HG03432 (cell line): ENCODE results near the gene ERICH6B.

Experiments
- ATAC-seq: cut with Tn5 transposase; IDR thresholded peaks from one replicate; pipeline ENCODE4 v1.9.1; 2021; ENCODE audit warnings: mild to moderate bottlenecking, moderate library complexity; ENCODE audit not compliant: unreplicated experiment

The ERICH6B gene

DNA sequence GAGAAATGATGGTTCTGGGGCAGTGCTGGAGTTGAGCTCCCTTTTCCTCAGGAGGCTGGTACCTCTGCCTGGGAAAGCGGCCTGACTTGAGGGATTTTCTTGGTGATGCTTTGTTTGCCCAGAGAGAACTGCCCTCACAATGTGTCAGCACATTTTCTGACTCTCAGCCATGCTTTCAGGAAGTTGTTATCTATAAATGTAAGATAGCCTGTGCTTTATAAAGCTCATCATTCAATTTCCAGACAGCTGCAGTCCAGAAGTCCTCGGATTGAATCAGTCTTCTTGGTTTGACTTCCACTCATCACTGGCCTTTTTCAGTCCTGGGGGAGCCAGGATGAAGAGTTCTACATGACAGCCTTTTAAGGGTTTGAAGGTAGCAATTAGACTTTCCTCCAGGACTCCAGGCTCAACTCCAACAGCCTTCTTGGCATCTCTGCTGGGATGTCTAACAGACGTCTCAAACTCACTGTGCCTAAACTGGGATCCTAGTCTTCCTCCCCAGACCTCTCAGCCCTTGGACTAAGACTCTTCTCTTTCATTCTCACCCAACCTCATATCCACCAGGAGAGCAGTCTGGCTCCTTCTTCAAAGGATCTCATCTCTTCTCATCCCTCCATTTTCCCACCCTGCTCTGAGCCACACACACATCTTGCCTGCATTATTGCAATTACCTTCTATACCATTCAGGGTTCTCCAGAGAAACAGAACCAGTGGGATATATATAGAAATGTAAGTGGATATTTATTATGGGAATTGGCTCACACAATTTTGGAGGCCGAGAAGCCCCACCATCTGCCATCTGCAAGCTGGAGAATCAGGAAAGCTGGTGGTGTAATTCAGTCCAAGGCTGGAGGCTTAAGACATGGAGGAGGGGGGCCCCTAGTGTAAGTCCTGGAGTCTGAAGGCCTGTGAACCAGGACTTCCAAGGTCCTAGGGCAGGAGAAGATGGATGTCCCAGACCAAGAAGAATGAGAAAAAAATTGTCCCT lies 13.1 kb downstream of the ERICH6B start:
- ATAC-seq: no peak

GRCh38 chr13:45601680-45602079 lies 13.9 kb downstream of the ERICH6B start:
- ATAC-seq: no peak

GRCh38 chr13:45598597-45598996 lies 16.9 kb downstream of the ERICH6B start:
- ATAC-seq: no peak

GRCh38 chr13:45596800-45597475 lies 18.6 kb downstream of the ERICH6B start:
- ATAC-seq: no peak

GRCh38 chr13:45595965-45596364 lies 19.6 kb downstream of the ERICH6B start:
- no peak for ATAC-seq

DNA sequence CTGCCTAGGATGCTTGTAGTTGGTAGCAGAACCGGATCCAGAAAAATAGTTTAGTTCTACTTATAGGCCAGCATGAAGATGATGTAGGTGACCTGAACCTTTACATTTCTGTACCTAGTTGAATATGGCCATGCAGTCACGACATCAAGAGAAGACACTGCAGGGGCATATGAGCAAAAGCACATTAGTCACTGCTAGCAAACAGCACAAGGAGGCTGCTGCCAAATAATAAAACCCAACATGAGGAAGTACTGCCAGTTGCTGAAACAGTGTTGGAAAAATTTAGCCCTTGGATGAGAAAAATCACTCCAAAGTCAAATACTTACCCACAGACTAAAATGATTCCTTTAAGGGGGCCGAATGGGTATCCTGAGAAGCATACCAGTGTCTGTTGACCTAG lies 20.8 kb downstream of the ERICH6B start:
- no peak for ATAC-seq

GRCh38 chr13:45594227-45594626 lies 21.3 kb downstream of the ERICH6B start:
- no peak for ATAC-seq

GRCh38 chr13:45592758-45593157 lies 22.8 kb downstream of the ERICH6B start:
- peak; percentile 51 for ATAC-seq

GRCh38 chr13:45590066-45590465 lies 25.5 kb downstream of the ERICH6B start:
- ATAC-seq: no peak

- ATAC-seq: no peak
Measured at GRCh38 chr13:45587897-45588296, 27.6 kb downstream of the ERICH6B start.

GRCh38 chr13:45584816-45585215 lies 30.7 kb downstream of the ERICH6B start:
- no peak for ATAC-seq

DNA sequence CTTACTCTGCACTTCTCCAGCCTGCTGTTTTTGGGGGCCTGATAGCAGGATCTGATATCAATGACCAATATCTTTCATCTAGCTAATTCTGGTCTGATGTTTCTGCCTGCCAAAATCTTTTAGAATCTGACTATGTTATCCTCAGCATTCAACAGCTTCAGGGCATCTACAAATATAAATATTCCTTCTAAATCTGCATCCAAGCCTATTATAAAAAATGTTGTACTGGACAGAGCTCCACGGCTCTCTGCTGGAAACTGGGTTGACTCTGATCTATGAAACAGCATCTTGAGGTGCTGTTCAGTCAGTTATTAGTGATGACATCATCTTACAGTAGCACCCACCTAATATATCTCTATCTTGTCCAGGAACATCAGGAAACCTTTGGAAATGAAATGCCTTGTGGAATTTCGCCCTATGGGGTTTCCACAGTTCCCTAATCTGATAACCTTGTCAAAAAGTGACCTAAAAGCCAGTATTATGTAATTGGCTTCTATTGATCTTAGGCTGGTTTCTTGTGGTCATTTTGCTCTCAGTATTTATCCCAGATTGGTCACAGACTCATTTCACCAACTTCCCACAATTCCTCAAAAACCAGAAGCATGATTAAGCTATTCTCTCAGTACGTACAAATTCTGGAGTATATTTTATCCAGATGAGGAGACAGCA lies 33.0 kb downstream of the ERICH6B start:
- no peak for ATAC-seq

DNA sequence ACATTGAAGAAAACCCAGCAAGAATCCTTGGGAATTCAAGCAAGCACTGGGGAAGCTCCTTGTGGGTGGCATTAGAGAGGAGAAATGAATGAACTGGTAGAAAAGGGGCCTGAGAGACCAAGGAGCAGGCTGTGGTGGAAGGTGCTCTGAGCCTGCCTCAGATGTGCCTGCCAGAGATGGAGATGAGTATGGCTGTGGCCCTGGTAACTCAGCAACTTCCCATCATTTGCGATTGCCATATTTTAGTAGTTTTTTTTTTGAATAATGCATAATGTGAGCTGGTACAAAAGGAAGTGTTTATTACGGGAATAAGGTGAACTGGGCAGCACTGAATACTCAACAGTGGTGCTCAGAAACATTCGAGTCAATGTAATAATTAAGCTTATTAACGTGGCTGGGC lies 39.1 kb downstream of the ERICH6B start:
- ATAC-seq: no peak

- no peak for ATAC-seq
Measured at GRCh38 chr13:45575830-45576180, 39.7 kb downstream of the ERICH6B start.

DNA sequence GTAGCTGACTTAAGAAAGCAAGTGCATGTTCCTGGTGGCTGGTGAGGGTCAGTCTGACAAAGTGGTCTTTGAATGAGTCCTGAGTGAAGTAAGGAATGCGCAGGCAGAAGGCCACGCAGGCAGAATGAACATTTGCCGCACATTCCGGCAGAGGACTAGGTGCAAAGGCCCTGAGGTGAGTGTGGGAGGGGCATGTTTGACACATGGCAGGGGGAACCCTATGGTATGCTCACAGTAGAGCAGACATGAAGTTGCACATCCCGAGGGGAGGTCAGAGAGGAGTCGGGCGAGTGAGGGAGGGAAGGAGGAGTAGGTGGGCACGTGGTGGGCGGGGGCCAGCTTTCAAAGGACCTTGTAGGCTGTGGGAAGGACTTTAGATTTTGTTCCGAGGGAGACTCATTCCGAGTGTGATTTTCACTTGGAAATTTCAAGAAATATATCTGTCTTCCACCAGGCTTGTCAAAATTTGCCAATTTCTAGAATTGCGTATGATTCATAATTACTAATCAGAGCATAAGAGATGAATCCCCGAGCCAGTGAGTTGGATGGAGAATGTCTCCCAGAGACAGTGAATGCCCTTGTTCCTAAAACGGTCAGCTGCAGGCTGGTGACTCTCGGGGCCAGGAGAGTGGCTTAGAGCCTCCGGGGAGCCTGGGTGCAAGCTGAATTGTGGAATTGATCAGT lies 40.3 kb downstream of the ERICH6B start:
- ATAC-seq: no peak

DNA sequence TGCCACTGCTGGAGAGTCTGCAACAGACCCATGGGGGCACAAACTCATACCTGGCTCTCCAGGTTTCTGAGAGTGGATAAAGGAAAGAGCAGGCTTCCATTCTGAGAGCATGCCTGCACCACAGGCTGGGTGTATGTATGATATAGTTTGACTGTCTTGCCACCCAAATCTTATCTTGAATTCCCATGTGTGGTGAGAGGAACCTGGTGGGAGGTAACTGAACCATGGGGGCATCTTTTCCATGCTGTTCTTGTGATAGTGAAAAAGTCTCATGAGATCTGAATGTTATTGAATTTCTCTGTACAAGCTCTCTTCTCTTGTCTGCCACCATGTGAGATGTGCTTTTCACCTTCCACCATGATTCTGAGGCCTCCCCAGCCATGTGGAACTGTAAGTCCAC lies 50.2 kb downstream of the ERICH6B start:
- ATAC-seq: no peak

DNA sequence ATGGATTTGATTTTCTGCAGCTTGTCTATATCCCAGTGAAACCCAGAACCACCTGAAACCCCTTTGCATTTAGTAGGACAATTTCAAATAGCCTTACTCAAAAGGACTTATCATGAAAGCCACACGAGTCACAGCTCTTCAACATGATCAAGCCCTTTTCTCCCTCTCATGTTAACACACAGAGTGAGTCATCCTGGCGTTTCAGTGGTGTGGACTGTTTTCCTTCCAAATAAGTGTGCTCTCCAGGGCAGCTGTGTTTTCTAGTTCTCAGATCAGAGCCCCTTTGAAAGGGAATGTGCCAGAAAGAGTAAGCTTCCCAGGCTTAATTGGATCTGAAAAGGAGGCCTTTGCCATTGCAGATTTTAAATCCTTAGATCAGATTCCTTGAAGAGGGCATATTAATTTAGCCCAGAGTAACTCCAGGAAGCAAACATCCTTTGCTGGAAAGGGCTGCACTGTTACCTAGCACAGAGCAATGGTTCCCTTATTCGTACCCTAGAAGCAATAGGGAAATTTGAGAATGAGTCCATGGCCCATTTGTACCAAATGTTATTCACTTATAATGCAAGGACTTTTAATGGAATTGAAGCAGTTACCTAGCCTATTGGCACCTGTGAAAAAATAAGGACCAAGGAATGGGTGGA lies 51.3 kb downstream of the ERICH6B start:
- no peak for ATAC-seq

DNA sequence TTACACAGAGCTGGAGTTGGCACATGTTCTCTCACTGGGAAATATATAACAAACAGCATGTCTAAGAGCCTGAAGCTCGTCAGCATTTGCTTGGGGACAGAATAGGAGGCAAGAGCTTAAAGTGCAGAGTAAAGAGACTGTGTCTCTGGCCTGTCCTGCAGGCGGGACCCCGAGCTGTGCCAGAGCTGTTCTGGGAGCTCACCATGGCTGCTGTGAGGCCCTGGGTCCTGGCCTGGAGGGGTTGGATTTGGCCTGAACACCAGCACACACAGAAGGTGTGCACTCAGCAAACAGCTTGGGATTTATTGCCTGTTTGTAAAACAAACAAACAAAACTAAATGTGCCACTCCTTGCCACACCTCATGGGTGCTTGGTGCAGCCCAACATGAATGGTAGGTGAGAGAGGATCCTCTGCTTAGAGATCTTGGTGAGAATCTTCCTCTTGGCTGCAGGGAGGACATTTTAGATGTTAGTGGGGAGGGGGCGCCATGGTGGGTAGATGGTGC lies 60.9 kb downstream of the ERICH6B start:
- no peak for ATAC-seq

DNA sequence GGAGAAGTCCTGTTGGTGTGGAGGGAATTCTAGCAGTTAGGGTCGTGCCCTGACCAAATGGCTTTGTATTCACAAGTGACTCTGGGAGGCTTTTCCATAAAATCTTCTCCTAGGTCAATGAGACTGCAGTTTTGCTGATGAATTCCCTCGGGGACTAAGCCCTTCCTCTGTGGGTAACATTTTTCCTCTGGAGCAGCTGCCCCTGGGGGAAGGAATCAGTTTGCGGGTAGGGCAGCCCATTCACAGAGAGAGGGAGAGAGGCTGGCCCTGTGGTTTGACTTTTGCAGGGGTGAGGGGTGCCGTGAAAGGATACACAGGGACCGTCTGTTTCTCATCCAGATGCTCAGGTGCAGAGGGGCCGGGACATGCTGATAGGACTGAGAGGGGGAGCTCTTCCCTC lies 67.3 kb downstream of the ERICH6B start:
- no peak for ATAC-seq

DNA sequence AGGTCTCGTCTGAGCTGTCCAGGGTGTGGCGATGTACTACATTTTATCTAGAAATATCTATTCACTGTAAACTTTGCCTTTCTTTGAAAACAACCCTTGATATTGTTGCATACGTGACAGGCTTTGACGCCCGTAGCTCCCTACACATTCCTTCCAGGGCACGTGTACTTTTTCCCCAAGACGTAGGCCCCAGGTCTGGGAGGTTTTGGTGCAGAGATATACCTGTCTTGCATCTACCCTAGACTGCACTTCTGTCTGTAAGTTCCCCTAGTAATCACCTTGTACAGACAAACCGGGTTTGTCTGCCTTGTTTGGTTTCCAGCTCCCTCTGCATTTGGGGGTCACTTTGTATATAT lies 69.2 kb downstream of the ERICH6B start:
- no peak for ATAC-seq
